GM23338 (cell line): ENCODE data around the gene PERM1.

Experiments
- CTCF ChIP-seq, 2 experiments: fragments of 200-600 bp in 1 of 2; sonication (generic) in 1 of 2; conservative IDR thresholded peaks; 2 replicates each; pipeline versions ENCODE4 v1.5.1 to v1.6.1; 2016 to 2017; ENCODE audit warnings: antibody characterized with exemption in 2 of 2, low read depth in 2 of 2, mild to moderate bottlenecking in 2 of 2, moderate library complexity in 1 of 2
- POLR2AphosphoS5 ChIP-seq: IDR thresholded peaks from 2 replicates; pipeline ENCODE4 v1.6.1; 2016; ENCODE audit warnings: antibody characterized with exemption, low read depth

GRCh38 chr1:932173-932510 lies 49.8 kb downstream of the PERM1 start:
- TF ChIP-seq CTCF (conservative IDR thresholded peaks at IDR 0.05; ENCODE audit: low read depth in 2 of 2) (no peak), POLR2AphosphoS5 (no peak)
